HepG2 (cell line): Measurements from ENCODE around the gene TLE5. TPM values are rescaled to one million over a fixed set of nuclear protein-coding genes. Genes with fewer than 3 reads are reported as not detected.

Source experiments
- ATAC-seq: fragments of 200-7000 bp; cut with Tn5 transposase; 3 replicates; pipeline ENCODE4 v1.9.1; 2020; ENCODE audit warnings: mild to moderate bottlenecking, moderate library complexity
- BruUV-seq: library from RNA; stranded (reverse); fragments of 400-500 nt; replicated peaks from 2 replicates; lab custom pipeline; 2021; lab: Mats Ljungman, UMichigan
- CTCF ChIA-PET: fragments of 300-600 bp; formaldehyde crosslinking; extraction: SDS; loops from one replicate; lab custom pipeline; 2021; ENCODE audit warnings: low total read pairs, inconsistent platforms, low intra/inter-chr PET ratio; lab: Yijun Ruan, JAX
- POLR2A ChIA-PET: fragments of 350-600 bp; sonication (Branson Sonifier 250); formaldehyde crosslinking; loops from one replicate; lab custom pipeline; 2020; ENCODE audit warnings: antibody characterized with exemption, inconsistent platforms; lab: Yijun Ruan, JAX
- DNase-seq: peaks from one replicate; pipeline ENCODE4 v3.0.0-alpha.2; 2015; ENCODE audit warnings: low spot score
- FAIRE-seq: peaks from 3 replicates; lab custom pipeline; 2011; peaks lifted over from hg19 to GRCh38; lab: Jason Lieb, UNC
- H2AFZ ChIP-seq: one replicate; pipeline ENCODE4 v1.6.1; 2011; ENCODE audit warnings: low read length, inconsistent platforms
- H3K27ac ChIP-seq: fragments of 300-600 bp; 3 replicates; pipeline ENCODE4 v1.8.0; 2011; ENCODE audit warnings: mixed run types, mild to moderate bottlenecking, mixed read lengths, low read length, inconsistent platforms; ENCODE audit not compliant: insufficient read depth; ENCODE audit errors: extremely low read length
- H3K27me3 ChIP-seq, 2 experiments: fragments of 200-600 bp in 1 of 2; 2 replicates in 1 of 2; 3 replicates in 1 of 2; pipeline versions ENCODE4 v1.6.0 to v1.8.0; 2011; ENCODE audit warnings: low read length in 2 of 2, mild to moderate bottlenecking in 2 of 2, moderate library complexity in 2 of 2, inconsistent platforms in 1 of 2; ENCODE audit not compliant: insufficient read depth in 2 of 2, control insufficient read depth in 1 of 2
- H3K36me3 ChIP-seq, 2 experiments: fragments of 200-600 bp in 1 of 2; replicated peaks in 1 of 2; 2 replicates in 1 of 2; 3 replicates in 1 of 2; pipeline versions ENCODE4 v1.5.1 to v1.8.0; 2011; ENCODE audit warnings: low read length in 2 of 2, inconsistent platforms in 1 of 2; ENCODE audit not compliant: insufficient read depth in 2 of 2, control insufficient read depth in 1 of 2
- H3K4me1 ChIP-seq: 2 replicates; pipeline ENCODE4 v1.5.1; 2012; ENCODE audit warnings: low read length, inconsistent platforms; ENCODE audit not compliant: insufficient read depth
- H3K4me2 ChIP-seq: 2 replicates; pipeline ENCODE4 v1.6.0; 2011; ENCODE audit warnings: low read depth, low read length, inconsistent platforms
- H3K4me3 ChIP-seq, 3 experiments: fragments of 200-600 bp in 1 of 3; sonication (generic), shearing (Covaris generic) in 1 of 3; replicated peaks in 1 of 3; 2 replicates each; pipeline ENCODE4 v1.5.1; 2011 to 2016; ENCODE audit warnings: low read length in 3 of 3, inconsistent platforms in 2 of 3, low read depth in 2 of 3, mild to moderate bottlenecking in 2 of 3, control low read depth in 1 of 3, mixed read lengths in 1 of 3; ENCODE audit not compliant: insufficient read depth in 1 of 3
- H3K79me2 ChIP-seq: one replicate; pipeline ENCODE4 v1.6.1; 2011; ENCODE audit warnings: low read length, inconsistent platforms; ENCODE audit not compliant: insufficient read depth
- H3K9ac ChIP-seq: 2 replicates; pipeline ENCODE4 v1.6.0; 2011; ENCODE audit warnings: mild to moderate bottlenecking, low read depth, low read length, inconsistent platforms; ENCODE audit not compliant: insufficient read depth
- H3K9me3 ChIP-seq: 2 replicates; pipeline ENCODE4 v1.5.1; 2012; ENCODE audit warnings: mild to moderate bottlenecking, low read length
- H4K20me1 ChIP-seq: 2 replicates; pipeline ENCODE4 v1.6.0; 2011; ENCODE audit warnings: inconsistent platforms, mild to moderate bottlenecking, low read length, moderate library complexity; ENCODE audit not compliant: insufficient read depth
- EZH2 ChIP-seq: conservative IDR thresholded peaks from 2 replicates; pipeline ENCODE4 v1.6.1; 2012; ENCODE audit warnings: mild to moderate bottlenecking, low read depth, low read length, moderate library complexity
- KDM5B ChIP-seq: sonication (generic); formaldehyde crosslinking; IDR thresholded peaks from 2 replicates; pipeline ENCODE4 v1.4.0; 2020; ENCODE audit warnings: missing genetic modification reagents, mild to moderate bottlenecking, borderline replicate concordance
- PHF5A ChIP-seq: IDR thresholded peaks from one replicate; pipeline ENCODE4 v1.6.1; 2018; ENCODE audit warnings: low read depth, missing genetic modification reagents; ENCODE audit not compliant: unreplicated experiment
- PTBP1 ChIP-seq: fragments of 200-400 bp; formaldehyde crosslinking; IDR thresholded peaks from 2 replicates; pipeline ENCODE4 v1.6.1; 2018; ENCODE audit warnings: low read length, low read depth; ENCODE audit not compliant: poor library complexity, severe bottlenecking
- RFX3 ChIP-seq: IDR thresholded peaks from 2 replicates; pipeline ENCODE4 v1.6.1; 2016; ENCODE audit warnings: missing biosample characterization, missing genetic modification reagents
- ZC3H13 ChIP-seq: sonication (generic); formaldehyde crosslinking; IDR thresholded peaks from 2 replicates; pipeline ENCODE4 v1.8.1; 2023; ENCODE audit warnings: mild to moderate bottlenecking, missing genetic modification reagents, moderate library complexity
- ZNF10 ChIP-seq: sonication (generic); formaldehyde crosslinking; IDR thresholded peaks from 2 replicates; pipeline ENCODE4 v1.4.0; 2020; ENCODE audit warnings: mild to moderate bottlenecking, low read depth, missing genetic modification reagents, borderline replicate concordance
- ZNF543 ChIP-seq: sonication (generic); formaldehyde crosslinking; IDR thresholded peaks from 2 replicates; pipeline ENCODE4 v1.4.0; 2020; ENCODE audit warnings: mild to moderate bottlenecking, missing genetic modification reagents
- WGBS: methylation state at CpG from one replicate; pipeline ENCODE4 v1.1.6; 2017; ENCODE audit warnings: low lambda C conversion rate; 5-methylcytosine and 5-hydroxymethylcytosine counted together
- in situ Hi-C: cut with HindIII; loops from 2 replicates; pipeline ENCODE4 v1.10.0; 2017; ENCODE audit warnings: low pct_unique_long_range_greater_than_20kb; ENCODE audit not compliant: extremely low pct_ligation_motif_present
- intact Hi-C: fragments of 100-400 bp; cut with micrococcal nuclease; formaldehyde crosslinking; loops from one replicate; pipeline ENCODE4 v1.10.0; 2022; ENCODE audit not compliant: unreplicated experiment
- polyA plus RNA-seq, 8 experiments: library from polyadenylated mRNA; depleted of rRNA in 3 of 8; stranded (reverse) in 7 of 8; unstranded in 1 of 8; fragments of >200 nt; fragmentation: Illumina TruSeq in 4 of 8; extraction: Trizol in 4 of 8; gene quantifications; 2 replicates each; pipeline versions ENCODE4 v1.2.1 to v1.2.3, GENCODE V29; 2011 to 2016; ENCODE audit warnings: low read depth in 4 of 8, missing spikeins in 1 of 8, mixed read lengths in 1 of 8; ENCODE audit not compliant: insufficient read depth in 1 of 8
- total RNA-seq, 5 experiments: library from RNA; depleted of rRNA; stranded (reverse); fragments of >200 nt; fragmentation: Illumina TruSeq; extraction: Trizol; gene quantifications; 2 replicates each; pipeline ENCODE4 v1.2.3, GENCODE V29; 2016; ENCODE audit warnings: low read depth in 1 of 5
- TF ChIP-seq, protein P1 (sequence below): sonication (generic); formaldehyde crosslinking; IDR thresholded peaks from 2 replicates; pipeline ENCODE4 v1.4.0; 2020; ENCODE audit warnings: missing genetic modification reagents

TLE5 gene
- total and polyA plus RNA-seq, 2 of the 13 experiments (the other 11 are each of a cell fraction or from before 2014, with no cell fraction given): 62.8 to 189 TPM

DNA sequence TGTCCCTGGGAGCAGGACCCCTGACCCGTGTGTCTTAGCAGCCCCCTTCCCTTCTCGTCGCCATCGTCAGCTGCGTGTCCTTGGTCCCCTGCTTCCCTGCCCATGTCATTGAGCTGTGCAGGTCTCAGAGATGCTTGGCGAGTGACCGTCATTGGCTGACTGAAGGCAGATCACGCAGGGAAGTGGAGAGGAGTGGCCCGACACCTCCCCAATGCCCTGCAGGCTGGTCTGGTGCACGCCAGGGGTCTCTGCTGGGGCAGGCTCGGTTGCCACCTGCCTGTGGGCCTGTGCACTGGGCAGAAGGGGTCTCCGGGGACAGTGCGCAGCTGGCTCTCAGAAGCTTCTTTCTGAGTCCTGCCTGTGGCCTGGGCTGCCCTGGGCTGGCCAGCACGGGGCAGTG, 38.0 kb upstream of the TLE5 start:
- no peak overlapping the region for H3K9ac ChIP-seq
- ATAC-seq: no peak
- H3K4me3 ChIP-seq: no peak overlapping the region
- POLR2A ChIA-PET: no interaction called here
- no TSS peak for BruUV-seq
- peaks cover 29% of the 10 kb centered on the region; the same call in 1 of the 2 replicates for H4K20me1 ChIP-seq
- no peak overlapping the region for H3K4me2 ChIP-seq
- intact Hi-C loops: no loop called here
- in situ Hi-C loops: no loop called here
- no peaks in the 10 kb centered on the region for H3K9me3 ChIP-seq
- no peak for DNase-seq
- FAIRE-seq: no peak
- no peak overlapping the region for H2AFZ ChIP-seq
- no peak overlapping the region for H3K27ac ChIP-seq
- 86% methylated on average over 6 of the region's 14 CpGs for WGBS
- no peaks in the 10 kb centered on the region for H3K36me3 ChIP-seq
- H3K27me3 ChIP-seq: no peaks in the 10 kb centered on the region
- H3K79me2 ChIP-seq: peaks cover 81% of the 10 kb centered on the region
- TF ChIP-seq EZH2: no peak
- TF ChIP-seq RFX3: no peak
- peaks cover 48% of the 10 kb centered on the region for H3K4me1 ChIP-seq
- CTCF ChIA-PET: no interaction called here

DNA sequence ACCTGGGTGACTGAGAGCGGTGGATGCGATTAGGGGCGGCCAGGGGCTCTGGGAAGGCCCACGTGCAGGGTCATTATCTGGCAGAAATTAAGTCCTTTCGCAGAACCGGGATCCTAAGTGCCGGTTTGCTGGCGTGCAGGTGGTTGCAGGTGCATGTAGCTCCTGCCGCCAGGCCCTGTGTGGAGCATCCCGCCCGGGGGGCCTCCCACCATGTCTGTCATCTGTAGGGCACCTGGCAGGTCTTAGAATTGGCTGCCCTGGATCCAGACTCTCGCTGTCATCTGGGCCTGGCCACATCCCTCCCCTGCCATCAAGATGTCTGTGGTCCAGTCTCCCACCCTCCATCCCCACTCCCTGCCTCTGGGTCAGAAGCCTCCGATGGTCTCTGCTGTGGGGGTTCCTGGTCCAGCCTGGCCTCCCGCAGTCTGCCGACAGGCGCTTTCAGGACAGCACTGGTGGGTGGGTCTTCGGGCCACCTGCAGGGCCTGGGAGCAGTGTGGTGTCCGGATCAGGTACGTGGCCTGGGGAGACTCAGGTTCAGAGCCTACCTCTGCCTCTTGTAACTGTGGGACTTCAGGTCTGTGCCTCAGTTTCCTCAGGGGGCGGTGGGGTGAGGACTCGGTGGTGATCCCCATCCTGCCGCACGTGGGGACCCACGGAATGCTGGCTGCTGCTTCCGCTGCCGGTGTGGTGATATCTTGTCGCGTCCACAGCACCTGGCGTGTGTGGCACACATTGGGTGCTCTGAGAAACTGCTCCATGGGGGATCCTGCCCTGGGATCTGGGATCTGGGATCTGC, 37.3 kb upstream of the TLE5 start:
- no peak for TF ChIP-seq ZNF10 (CRISPR knock-in tag)
- TF ChIP-seq ZNF543 (CRISPR knock-in tag): no peak
- TF ChIP-seq PHF5A (CRISPR knock-in tag): no peak
- TF ChIP-seq, protein P1, sequence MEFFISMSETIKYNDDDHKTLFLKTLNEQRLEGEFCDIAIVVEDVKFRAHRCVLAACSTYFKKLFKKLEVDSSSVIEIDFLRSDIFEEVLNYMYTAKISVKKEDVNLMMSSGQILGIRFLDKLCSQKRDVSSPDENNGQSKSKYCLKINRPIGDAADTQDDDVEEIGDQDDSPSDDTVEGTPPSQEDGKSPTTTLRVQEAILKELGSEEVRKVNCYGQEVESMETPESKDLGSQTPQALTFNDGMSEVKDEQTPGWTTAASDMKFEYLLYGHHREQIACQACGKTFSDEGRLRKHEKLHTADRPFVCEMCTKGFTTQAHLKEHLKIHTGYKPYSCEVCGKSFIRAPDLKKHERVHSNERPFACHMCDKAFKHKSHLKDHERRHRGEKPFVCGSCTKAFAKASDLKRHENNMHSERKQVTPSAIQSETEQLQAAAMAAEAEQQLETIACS (CRISPR knock-in tag): no peak
- no peak for TF ChIP-seq ZC3H13 (CRISPR knock-in tag)
- TF ChIP-seq PTBP1: no peak
- no peak for TF ChIP-seq KDM5B (CRISPR knock-in tag)
- CTCF ChIA-PET: no interaction called here
- ATAC-seq (no peak), DNase-seq (no peak), FAIRE-seq (no peak)
- 92% methylated on average over 11 of the region's 29 CpGs for WGBS
- intact Hi-C loops: no loop called here
- H3K4me1 ChIP-seq: peaks cover 48% of the 10 kb centered on the region
- peaks cover 84% of the 10 kb centered on the region for H3K79me2 ChIP-seq
- in situ Hi-C loops: no loop called here
- BruUV-seq: no TSS peak
- H3K27ac ChIP-seq: no peak overlapping the region
- H3K9ac ChIP-seq: no peak overlapping the region
- H3K9me3 ChIP-seq: no peaks in the 10 kb centered on the region
- H3K27me3 ChIP-seq: no peaks in the 10 kb centered on the region
- peak overlapping the region; percentile 97; the same call in 1 of the 2 replicates for H3K4me2 ChIP-seq
- H4K20me1 ChIP-seq: peaks cover 36% of the 10 kb centered on the region
- no peak overlapping the region for H3K4me3 ChIP-seq
- no peak overlapping the region for H2AFZ ChIP-seq
- POLR2A ChIA-PET: interaction anchor here (1.6 kb wide), 1 partner anchor 14 kb away, joined by 6 read pairs; no protein-coding TSS in a partner anchor
- no peaks in the 10 kb centered on the region for H3K36me3 ChIP-seq
